Lower leg skin (tissue), 3 donors: ENCODE measurements around the gene ZCCHC17.

Experiments
- CTCF ChIP-seq, 3 donors: fragments of 450-650 bp; IDR thresholded peaks; one replicate each; pipeline ENCODE4 v1.5.1; 2016; ENCODE audit warnings: antibody characterized with exemption in 3 of 3, mild to moderate bottlenecking in 3 of 3, moderate library complexity in 2 of 3
- POLR2A ChIP-seq, 2 donors: fragments of 450-650 bp; IDR thresholded peaks; one replicate each; pipeline ENCODE4 v1.6.1; 2016 to 2017; ENCODE audit warnings: antibody characterized with exemption in 2 of 2, mild to moderate bottlenecking in 1 of 2, moderate library complexity in 1 of 2

DNA sequence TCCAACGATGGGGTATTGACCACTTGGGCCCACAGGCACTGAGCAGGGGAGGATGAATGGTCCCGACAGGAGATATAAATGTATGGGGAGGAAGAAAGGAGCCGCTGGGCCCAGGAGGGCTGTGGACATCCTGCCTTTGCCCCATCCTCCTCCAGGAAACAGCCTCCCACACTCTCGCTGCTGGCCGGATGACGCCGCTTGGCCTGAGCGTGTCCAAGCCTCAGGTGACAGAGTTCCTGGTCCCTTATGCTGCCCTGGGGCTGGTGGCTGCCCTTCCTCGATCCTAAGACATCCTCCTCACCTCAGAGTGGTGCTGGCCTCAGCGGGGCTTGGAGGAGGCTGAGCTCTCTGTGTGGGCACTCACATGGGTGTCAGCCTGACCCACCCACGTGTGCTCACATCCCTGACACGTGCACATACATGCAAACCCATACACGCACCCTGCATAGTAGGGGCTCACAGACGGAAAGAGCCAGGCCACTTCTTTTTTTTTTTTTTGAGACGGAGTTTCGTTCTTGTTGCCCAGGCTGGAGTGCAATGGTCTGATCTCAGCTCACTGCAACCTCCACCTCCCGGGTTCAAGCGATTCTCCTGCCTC lies 110.3 kb downstream of the ZCCHC17 start:
- TF ChIP-seq POLR2A (IDR thresholded peaks at IDR 0.05), result no peak
- no peak for TF ChIP-seq CTCF (IDR thresholded peaks at IDR 0.05)
